NCI-H2171 treated with DMSO at 0.1 percent for 48 hours (cell line): ENCODE results near the gene RNF113B.
A peak's percentile ranks its signal among the peaks of the same experiment; 100 is the strongest.

Experiments used
- DNase-seq: peaks from one replicate; lab custom pipeline; 2025; lab: John Stamatoyannopoulos, UW

RNF113B gene

GRCh38 chr13:98176777-98177608 lies at the start of gene RNF113B:
Gene RNF113B (minus strand): TSS chr13:98177269. CDS start chr13:98177236, 33 bp downstream.
- no peak for DNase-seq

GRCh38 chr13:98226496-98226895 lies 49.4 kb upstream of the RNF113B start:
- DNase-seq: no peak

- no peak for DNase-seq
These were observed 48.2 kb upstream of the RNF113B start for GRCh38 chr13:98225036-98225940.

- no peak for DNase-seq
These were observed 47.5 kb upstream of the RNF113B start for GRCh38 chr13:98224557-98224956.

- DNase-seq: no peak
These were observed 46.7 kb upstream of the RNF113B start for GRCh38 chr13:98223741-98224140.

- no peak for DNase-seq
These were observed 45.7 kb upstream of the RNF113B start for GRCh38 chr13:98222816-98223215.

- DNase-seq: no peak
These were observed 45.0 kb upstream of the RNF113B start for GRCh38 chr13:98222081-98222554.

GRCh38 chr13:98221234-98221633 lies 44.2 kb upstream of the RNF113B start:
- no peak for DNase-seq

GRCh38 chr13:98220271-98220791 lies 43.3 kb upstream of the RNF113B start:
- DNase-seq: no peak

GRCh38 chr13:98219685-98220084 lies 42.6 kb upstream of the RNF113B start:
- no peak for DNase-seq

- DNase-seq: no peak
These were observed 40.5 kb upstream of the RNF113B start for GRCh38 chr13:98217597-98217996.

GRCh38 chr13:98216711-98217285 lies 39.7 kb upstream of the RNF113B start:
- peak; percentile 69 for DNase-seq

GRCh38 chr13:98216135-98216565 lies 39.1 kb upstream of the RNF113B start:
- DNase-seq: peak; percentile 30

- no peak for DNase-seq
These were observed 38.4 kb upstream of the RNF113B start for GRCh38 chr13:98215508-98215907.

- no peak for DNase-seq
These were observed 37.6 kb upstream of the RNF113B start for GRCh38 chr13:98214707-98215106.

GRCh38 chr13:98214008-98214643 lies 37.1 kb upstream of the RNF113B start:
- DNase-seq: peak; percentile 87

GRCh38 chr13:98213354-98213753 lies 36.3 kb upstream of the RNF113B start:
- DNase-seq: no peak

- DNase-seq: no peak
These were observed 35.7 kb upstream of the RNF113B start for GRCh38 chr13:98212763-98213162.

GRCh38 chr13:98208606-98209005 lies 31.5 kb upstream of the RNF113B start:
- DNase-seq: peak; percentile 31

GRCh38 chr13:98207416-98207815 lies 30.3 kb upstream of the RNF113B start:
- no peak for DNase-seq

GRCh38 chr13:98206946-98207345 lies 29.9 kb upstream of the RNF113B start:
- DNase-seq: no peak

GRCh38 chr13:98204546-98204945 lies 27.5 kb upstream of the RNF113B start:
- no peak for DNase-seq
